ENCODE results near the gene RABGGTA. TPM values are rescaled to one million over a fixed set of nuclear protein-coding genes. Genes with fewer than 3 reads are reported as not detected.

RABGGTA gene
- total RNA-seq, 1 donor from 2014 or later, result 39.0 TPM

GRCh38 chr14:24290746-24291145 lies 19.3 kb upstream of the RABGGTA start:
- no peak overlapping the region for H3K4me3 ChIP-seq (ENCODE audit: low read depth, low read length)
- no peak for TF ChIP-seq CTCF (conservative IDR thresholded peaks at IDR 0.05; ENCODE audit: low read depth, low read length)
- DNase-seq (ENCODE audit: low read depth), result no peak

- DNase-seq (ENCODE audit: low read depth), result no peak
- TF ChIP-seq CTCF (conservative IDR thresholded peaks at IDR 0.05; ENCODE audit: low read depth, low read length), result no peak
- H3K4me3 ChIP-seq (ENCODE audit: low read depth, low read length), result no peak overlapping the region
Observed at GRCh38 chr14:24289649-24290280, 18.4 kb upstream of the RABGGTA start.

GRCh38 chr14:24286996-24287395 lies 15.6 kb upstream of the RABGGTA start:
- TF ChIP-seq CTCF (conservative IDR thresholded peaks at IDR 0.05; ENCODE audit: low read depth, low read length), result no peak
- H3K4me3 ChIP-seq (ENCODE audit: low read depth, low read length), result no peak overlapping the region
- DNase-seq (ENCODE audit: low read depth), result no peak

- no peak for DNase-seq (ENCODE audit: low read depth)
- no peak overlapping the region for H3K4me3 ChIP-seq (ENCODE audit: low read depth, low read length)
- TF ChIP-seq CTCF (conservative IDR thresholded peaks at IDR 0.05; ENCODE audit: low read depth, low read length), result no peak
Observed at GRCh38 chr14:24285351-24285750, 14.0 kb upstream of the RABGGTA start.

GRCh38 chr14:24284501-24285035 lies 13.2 kb upstream of the RABGGTA start:
- DNase-seq (ENCODE audit: low read depth), result no peak
- TF ChIP-seq CTCF (conservative IDR thresholded peaks at IDR 0.05; ENCODE audit: low read depth, low read length), result no peak
- H3K4me3 ChIP-seq (ENCODE audit: low read depth, low read length), result no peak overlapping the region

- H3K4me3 ChIP-seq (ENCODE audit: low read depth, low read length), result no peak overlapping the region
- DNase-seq (ENCODE audit: low read depth), result no peak
- no peak for TF ChIP-seq CTCF (conservative IDR thresholded peaks at IDR 0.05; ENCODE audit: low read depth, low read length)
Observed at GRCh38 chr14:24283796-24284460, 12.5 kb upstream of the RABGGTA start.
